HG02588 (cell line): ENCODE results near the gene C11orf86.

Experiments used
- ATAC-seq: cut with Tn5 transposase; IDR thresholded peaks from one replicate; pipeline ENCODE4 v1.9.1; 2021; ENCODE audit warnings: mild to moderate bottlenecking, moderate library complexity; ENCODE audit not compliant: unreplicated experiment

The C11orf86 gene

DNA sequence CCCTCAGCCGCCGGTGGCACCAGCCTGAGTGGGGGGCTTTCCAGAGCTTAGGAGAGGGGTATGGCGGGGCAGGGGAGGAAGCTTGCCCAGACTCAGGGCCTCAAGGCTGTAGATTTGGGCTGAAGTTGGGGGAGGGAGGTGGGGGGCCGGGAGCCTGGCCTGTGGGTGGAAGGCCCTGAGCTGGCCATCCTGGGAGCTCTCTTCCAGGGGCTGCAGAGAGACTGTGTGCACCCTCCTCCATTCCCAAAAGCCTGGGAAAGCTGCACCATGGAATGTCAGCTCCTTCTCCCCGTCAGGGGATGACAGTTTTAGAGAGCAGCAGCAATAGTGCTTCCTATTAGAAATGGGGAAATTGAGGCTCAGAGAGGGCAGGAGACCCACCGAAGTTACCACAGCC, 48.9 kb downstream of the C11orf86 start:
- no peak for ATAC-seq

DNA sequence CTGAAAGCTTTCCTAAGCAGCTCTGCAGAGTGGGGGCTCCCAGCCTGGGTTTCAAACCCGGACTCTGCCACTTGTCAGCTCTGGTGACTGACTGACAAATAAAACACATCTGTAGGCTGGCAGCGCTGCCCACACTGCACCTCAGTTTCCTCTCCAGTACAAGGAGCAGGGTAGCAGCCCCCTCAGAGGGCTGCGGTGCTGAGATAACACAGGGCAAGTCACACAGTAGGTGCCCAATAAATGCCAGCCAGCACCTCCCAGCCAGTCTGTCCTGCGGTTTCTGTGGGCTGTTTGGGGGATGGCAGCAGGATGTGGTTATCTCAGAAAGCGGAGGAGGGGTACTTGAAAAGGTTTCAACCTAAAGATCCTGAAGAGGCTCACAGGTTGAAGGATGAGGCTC, 49.3 kb downstream of the C11orf86 start:
- ATAC-seq, result no peak

DNA sequence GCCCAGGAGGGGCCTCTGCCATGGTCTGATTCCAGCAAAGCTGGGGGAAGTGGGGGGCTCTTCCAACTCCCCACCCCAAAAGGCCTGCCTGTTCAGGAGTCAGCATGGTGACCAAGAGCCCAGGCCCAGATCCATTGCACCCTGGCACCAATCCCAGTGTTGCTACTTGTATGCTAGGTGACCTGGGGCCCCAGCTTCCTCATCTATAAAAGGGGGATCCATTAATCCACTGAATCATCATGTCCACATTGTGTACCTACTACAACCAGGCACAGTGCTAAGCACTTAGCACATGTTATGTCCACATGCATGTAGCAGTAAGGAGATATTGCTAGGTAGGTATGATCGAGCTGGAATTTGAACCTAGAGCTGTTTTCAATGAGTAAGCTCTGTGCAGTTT, 49.9 kb downstream of the C11orf86 start:
- ATAC-seq, result no peak

DNA sequence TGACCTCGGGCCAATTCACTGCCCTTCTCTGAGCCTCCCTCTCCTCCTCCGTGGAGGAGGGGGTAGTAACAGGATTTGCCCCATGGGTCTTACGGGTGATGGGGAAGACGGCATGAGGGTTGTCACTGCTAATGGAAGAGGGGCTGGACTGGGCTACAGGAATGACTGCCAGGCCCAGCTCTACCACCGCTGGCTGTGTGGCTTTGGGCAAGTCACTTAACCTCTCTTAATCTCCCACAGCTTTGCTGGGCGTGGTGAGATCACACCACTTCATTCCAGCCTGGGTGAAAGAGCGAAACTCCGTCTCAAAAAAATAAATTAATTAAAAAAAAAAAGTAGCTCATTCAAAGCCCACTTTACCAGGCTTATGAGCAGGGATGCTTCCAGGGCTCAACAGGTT, 50.6 kb downstream of the C11orf86 start:
- no peak for ATAC-seq
